HCT116 (cell line): ENCODE data around the gene RNF220. TPM values are rescaled to one million over a fixed set of nuclear protein-coding genes. Genes with fewer than 3 reads are reported as not detected.

Experiments used
- ATAC-seq: fragments of 200-7000 bp; cut with Tn5 transposase; 2 replicates; pipeline ENCODE4 v1.9.1; 2020; ENCODE audit warnings: mild to moderate bottlenecking, moderate library complexity
- BruUV-seq: library from RNA; stranded (reverse); fragments of 400-500 nt; replicated peaks from 2 replicates; lab custom pipeline; 2021; lab: Mats Ljungman, UMichigan
- CTCF ChIA-PET: fragments of 300-600 bp; sonication (Branson Sonifier 250); formaldehyde crosslinking; loops from one replicate; lab custom pipeline; 2021; ENCODE audit warnings: antibody characterized with exemption; lab: Charles Lee
- POLR2A ChIA-PET: fragments of 300-600, 350-600 bp; sonication (Branson Sonifier 250); formaldehyde crosslinking; loops from one replicate; lab custom pipeline; 2021; ENCODE audit warnings: antibody characterized with exemption; lab: Charles Lee
- RAD21 ChIA-PET, 2 experiments: fragments of 300-600 bp; sonication (Branson Sonifier 250); formaldehyde crosslinking; loops; one replicate each; lab custom pipeline; 2023; ENCODE audit warnings: low total read pairs in 2 of 2; ENCODE audit not compliant: uncharacterized antibody in 2 of 2, unreplicated experiment in 2 of 2, low non-redundant PET in 1 of 2; lab: Charles Lee
- DNase-seq: peaks from one replicate; pipeline ENCODE4 v3.0.0-alpha.2; 2010; ENCODE audit warnings: low read depth, low spot score
- H2AFZ ChIP-seq: fragments of 200-600 bp; shearing (Covaris generic), sonication (generic); 2 replicates; pipeline ENCODE4 v1.6.1; 2017; ENCODE audit warnings: low read depth, mixed run types, mixed read lengths, antibody characterized with exemption, low read length; ENCODE audit not compliant: poor library complexity, severe bottlenecking
- H3K27ac ChIP-seq: 2 replicates; pipeline ENCODE4 v1.5.1; 2012; ENCODE audit warnings: low read depth, low read length
- H3K27me3 ChIP-seq: fragments of 200-600 bp; sonication (generic); 2 replicates; pipeline ENCODE4 v1.6.1; 2016; ENCODE audit warnings: mixed run types, low read length, mixed read lengths; ENCODE audit not compliant: insufficient read depth
- H3K36me3 ChIP-seq, 2 experiments: fragments of 200-500 bp in 1 of 2; fragments of 200-600 bp in 1 of 2; sonication (Bioruptor generic) in 1 of 2; sonication (generic) in 1 of 2; 2 replicates each; pipeline versions ENCODE4 v1.5.1 to v1.6.1; 2014 to 2016; ENCODE audit warnings: low read length in 2 of 2, inconsistent platforms in 1 of 2, mixed read lengths in 1 of 2, mixed run types in 1 of 2; ENCODE audit not compliant: insufficient read depth in 2 of 2, control insufficient read depth in 1 of 2
- H3K4me1 ChIP-seq, 2 experiments: fragments of 200-600 bp in 1 of 2; sonication (generic) in 1 of 2; 2 replicates each; pipeline versions ENCODE4 v1.5.1 to v1.6.1; 2012 to 2017; ENCODE audit warnings: low read length in 2 of 2, inconsistent platforms in 1 of 2, mild to moderate bottlenecking in 1 of 2, mixed read lengths in 1 of 2, mixed run types in 1 of 2, moderate library complexity in 1 of 2; ENCODE audit not compliant: insufficient read depth in 2 of 2, control insufficient read depth in 1 of 2
- H3K4me2 ChIP-seq: fragments of 200-600 bp; sonication (generic); 2 replicates; pipeline ENCODE4 v1.6.1; 2017; ENCODE audit warnings: mixed run types, low read length, mixed read lengths
- H3K4me3 ChIP-seq, 2 experiments: fragments of 200-600 bp in 1 of 2; sonication (generic) in 1 of 2; replicated peaks in 1 of 2; 2 replicates each; pipeline ENCODE4 v1.5.1; 2011 to 2016; ENCODE audit warnings: low read length in 2 of 2, control low read depth in 1 of 2, low read depth in 1 of 2, mild to moderate bottlenecking in 1 of 2, mixed read lengths in 1 of 2, mixed run types in 1 of 2
- H3K79me2 ChIP-seq: fragments of 200-600 bp; sonication (generic); 2 replicates; pipeline ENCODE4 v1.6.1; 2017; ENCODE audit warnings: mild to moderate bottlenecking, mixed run types, low read length, moderate library complexity, mixed read lengths; ENCODE audit not compliant: insufficient read depth
- H3K9ac ChIP-seq: fragments of 200-600 bp; sonication (generic); 2 replicates; pipeline ENCODE4 v1.6.1; 2016; ENCODE audit warnings: low read length, mixed read lengths
- H3K9me2 ChIP-seq: fragments of 200-600 bp; sonication (generic), shearing (Covaris generic); 2 replicates; pipeline ENCODE4 v1.6.1; 2017; ENCODE audit warnings: mixed run types, mild to moderate bottlenecking, moderate library complexity; ENCODE audit not compliant: insufficient read depth
- H3K9me3 ChIP-seq, 2 experiments: fragments of 200-500 bp in 1 of 2; fragments of 200-600 bp in 1 of 2; sonication (Bioruptor generic) in 1 of 2; sonication (generic) in 1 of 2; 2 replicates each; pipeline ENCODE4 v1.6.1; 2014 to 2017; ENCODE audit warnings: low read length in 2 of 2, mixed read lengths in 2 of 2, inconsistent platforms in 1 of 2, low read depth in 1 of 2, mild to moderate bottlenecking in 1 of 2, mixed run types in 1 of 2, moderate library complexity in 1 of 2; ENCODE audit not compliant: control insufficient read depth in 1 of 2, insufficient read depth in 1 of 2
- H4K20me1 ChIP-seq: fragments of 200-600 bp; sonication (generic), shearing (Covaris generic); 2 replicates; pipeline ENCODE4 v1.6.1; 2017; ENCODE audit warnings: mixed run types, mild to moderate bottlenecking, moderate library complexity; ENCODE audit not compliant: insufficient read depth
- CTCF ChIP-seq, 3 experiments: fragments of 200-600 bp in 1 of 3; sonication (generic) in 1 of 3; IDR thresholded peaks in 2 of 3; conservative IDR thresholded peaks in 1 of 3; 2 replicates each; pipeline ENCODE4 v1.5.1; 2012 to 2017; ENCODE audit warnings: low read depth in 2 of 3, low read length in 2 of 3, antibody characterized with exemption in 1 of 3, borderline replicate concordance in 1 of 3, control low read depth in 1 of 3, mild to moderate bottlenecking in 1 of 3, mixed read lengths in 1 of 3, mixed run types in 1 of 3, moderate library complexity in 1 of 3; ENCODE audit not compliant: insufficient read depth in 1 of 3
- EZH2 ChIP-seq: fragments of 200-600 bp; sonication (generic); IDR thresholded peaks from 2 replicates; pipeline ENCODE4 v1.6.1; 2017; ENCODE audit warnings: antibody characterized with exemption, mixed run types
- RAD21 ChIP-seq: IDR thresholded peaks from 2 replicates; pipeline ENCODE4 v1.6.1; 2012; ENCODE audit warnings: low read depth, mild to moderate bottlenecking
- SIN3A ChIP-seq: IDR thresholded peaks from 2 replicates; pipeline ENCODE4 v1.6.1; 2012; ENCODE audit warnings: low read depth
- SRF ChIP-seq: IDR thresholded peaks from 2 replicates; pipeline ENCODE4 v1.6.1; 2012; ENCODE audit warnings: low read depth
- intact Hi-C: fragments of 100-400 bp; cut with micrococcal nuclease; formaldehyde crosslinking; loops from 2 replicates; pipeline ENCODE4 v1.10.0; 2022
- total RNA-seq: library from RNA; stranded (reverse); gene quantifications from one replicate; pipeline ENCODE4 v1.2.1, GENCODE V29; 2021; ENCODE audit not compliant: unreplicated experiment

RNF220 gene
- total RNA-seq, 1 experiment from 2014 or later: 84.5 TPM

GRCh38 chr1:44609768-44610526 lies 204.9 kb downstream of the RNF220 start:
- POLR2A ChIA-PET: no interaction called here
- TF ChIP-seq SIN3A: no peak
- no peak for TF ChIP-seq CTCF (IDR thresholded peaks at IDR 0.05 in 2 of 3, conservative IDR thresholded peaks at IDR 0.05 in 1 of 3; ENCODE audit: borderline replicate concordance in 1 of 3, insufficient read depth in 1 of 3, low read depth in 2 of 3, low read length in 2 of 3)
- TF ChIP-seq SRF: no peak
- TF ChIP-seq EZH2: no peak
- no peak for TF ChIP-seq RAD21
- Histone ChIP-seq H3K27ac (no peak overlapping the region), H3K4me2 (no peak overlapping the region), H3K4me3 (no peak overlapping the region), H2AFZ (no peak overlapping the region), H3K9me3 (no peaks in the 10 kb centered on the region), H3K9ac (no peak overlapping the region), H3K9me2 (no peaks in the 10 kb centered on the region), H3K36me3 (no peaks in the 10 kb centered on the region), H3K4me1 (no peaks in the 10 kb centered on the region), H3K27me3 (no peaks in the 10 kb centered on the region), H3K79me2 (no peaks in the 10 kb centered on the region), H4K20me1 (no peaks in the 10 kb centered on the region)
- no TSS peak for BruUV-seq
- ATAC-seq (0 out of 2 replicates have a peak, but pooled peaks have one; percentile 9), DNase-seq (no peak)
- intact Hi-C loops: loop anchor here (2.0 kb wide), 1 partner anchor 43 kb away; no protein-coding TSS in a partner anchor
- CTCF ChIA-PET: interaction anchor here (0.9 to 2.5 kb wide), 3 partner anchors 15 to 43 kb away, joined by 3 to 7 read pairs (median 5); no protein-coding TSS in a partner anchor
- RAD21 ChIA-PET: no interaction called here
